NCI-H1092 treated with DMSO at 0.1 percent for 48 hours (cell line): ENCODE measurements around the gene EHMT1.
"Not testable (repeated sequence)": the region's sequence is repeated elsewhere in the genome, so short reads cannot be mapped to it uniquely, and the experiment has no call there.

ENCODE experiments used
- DNase-seq: peaks from one replicate; lab custom pipeline; 2025; lab: John Stamatoyannopoulos, UW

EHMT1 gene

GRCh38 chr9:137809726-137810450 lies 191.1 kb downstream of the EHMT1 start:
- not testable (repeated sequence) for DNase-seq

GRCh38 chr9:137811283-137811870 lies 192.6 kb downstream of the EHMT1 start:
- DNase-seq, result no peak

GRCh38 chr9:137812356-137813023 lies 193.7 kb downstream of the EHMT1 start:
- DNase-seq, result no peak

GRCh38 chr9:137813167-137813566 lies 194.4 kb downstream of the EHMT1 start:
- DNase-seq, result no peak

GRCh38 chr9:137813651-137814415 lies 195.0 kb downstream of the EHMT1 start:
- no peak for DNase-seq

- DNase-seq, result no peak
These were observed 195.6 kb downstream of the EHMT1 start for GRCh38 chr9:137814436-137814835.

- no peak for DNase-seq
These were observed 196.0 kb downstream of the EHMT1 start for GRCh38 chr9:137814841-137815240.

GRCh38 chr9:137815256-137816255 lies 196.8 kb downstream of the EHMT1 start:
- DNase-seq, result no peak

GRCh38 chr9:137816531-137817235 lies 197.9 kb downstream of the EHMT1 start:
- DNase-seq, result no peak

GRCh38 chr9:137817236-137818200 lies 198.7 kb downstream of the EHMT1 start:
- no peak for DNase-seq

- no peak for DNase-seq
These were observed 199.5 kb downstream of the EHMT1 start for GRCh38 chr9:137818286-137818685.

GRCh38 chr9:137820161-137820855 lies 201.5 kb downstream of the EHMT1 start:
- DNase-seq, result no peak

- no peak for DNase-seq
These were observed 205.4 kb downstream of the EHMT1 start for GRCh38 chr9:137823986-137824771.

GRCh38 chr9:137825324-137825989 lies 206.7 kb downstream of the EHMT1 start:
- DNase-seq, result no peak

GRCh38 chr9:137827908-137828526 lies 209.2 kb downstream of the EHMT1 start:
- DNase-seq, result no peak

- no peak for DNase-seq
These were observed 209.9 kb downstream of the EHMT1 start for GRCh38 chr9:137828527-137829259.
